GM20431 (cell line): ENCODE data around the gene ST6GALNAC4.

Experiments used
- in situ Hi-C: fragments of 300-500 bp; cut with MseI, MboI; formaldehyde crosslinking; loops from one replicate; pipeline ENCODE4 v1.15.0; 2020; ENCODE audit warnings: low sequenced_read_pairs; ENCODE audit not compliant: unreplicated experiment

The ST6GALNAC4 gene

GRCh38 chr9:127947841-127948710, 31.2 kb upstream of the ST6GALNAC4 start:
- in situ Hi-C loops = no loop called here

- in situ Hi-C loops = no loop called here
Observed at GRCh38 chr9:127946728-127947127, 29.9 kb upstream of the ST6GALNAC4 start.

- in situ Hi-C loops = no loop called here
Observed at GRCh38 chr9:127945942-127946341, 29.1 kb upstream of the ST6GALNAC4 start.

GRCh38 chr9:127945338-127945737, 28.5 kb upstream of the ST6GALNAC4 start:
- in situ Hi-C loops = no loop called here

- in situ Hi-C loops = loop anchor here (5.0 kb wide), 1 partner anchor 93 kb away; no protein-coding TSS in a partner anchor
Observed at GRCh38 chr9:127944586-127945218, 27.9 kb upstream of the ST6GALNAC4 start.

GRCh38 chr9:127943731-127944144, 26.9 kb upstream of the ST6GALNAC4 start:
- in situ Hi-C loops = loop anchor here (5.0 kb wide), 1 partner anchor 94 kb away; no protein-coding TSS in a partner anchor

GRCh38 chr9:127943011-127943662, 26.3 kb upstream of the ST6GALNAC4 start:
- in situ Hi-C loops = loop anchor here (5.0 kb wide), 1 partner anchor 94 kb away; no protein-coding TSS in a partner anchor

GRCh38 chr9:127942216-127943010, 25.6 kb upstream of the ST6GALNAC4 start:
- in situ Hi-C loops = loop anchor here (5.0 kb wide), 1 partner anchor 95 kb away; no protein-coding TSS in a partner anchor

GRCh38 chr9:127941961-127942215, 25.0 kb upstream of the ST6GALNAC4 start:
- in situ Hi-C loops = loop anchor here (5.0 kb wide), 1 partner anchor 95 kb away; no protein-coding TSS in a partner anchor

- in situ Hi-C loops = loop anchor here (5.0 kb wide), 1 partner anchor 96 kb away; no protein-coding TSS in a partner anchor
Observed at GRCh38 chr9:127941062-127941960, 24.5 kb upstream of the ST6GALNAC4 start.

GRCh38 chr9:127940593-127940992, 23.8 kb upstream of the ST6GALNAC4 start:
- in situ Hi-C loops = loop anchor here (5.0 kb wide), 1 partner anchor 97 kb away; no protein-coding TSS in a partner anchor

GRCh38 chr9:127938298-127938690, 21.5 kb upstream of the ST6GALNAC4 start:
- in situ Hi-C loops = no loop called here

- in situ Hi-C loops = no loop called here
Observed at GRCh38 chr9:127937388-127938297, 20.8 kb upstream of the ST6GALNAC4 start, which contains the start of gene DPM2. DPM2 (minus strand) TSS chr9:127937854; CDS start chr9:127937820, 34 bp downstream.

GRCh38 chr9:127937056-127937387, 20.2 kb upstream of the ST6GALNAC4 start:
- in situ Hi-C loops = no loop called here

- in situ Hi-C loops = no loop called here
Observed at GRCh38 chr9:127936347-127936852, 19.6 kb upstream of the ST6GALNAC4 start.

- in situ Hi-C loops = no loop called here
Observed at GRCh38 chr9:127935765-127936221, 19.0 kb upstream of the ST6GALNAC4 start.

- in situ Hi-C loops = no loop called here
Observed at GRCh38 chr9:127934986-127935385, 18.1 kb upstream of the ST6GALNAC4 start.

GRCh38 chr9:127934248-127934647, 17.4 kb upstream of the ST6GALNAC4 start:
- in situ Hi-C loops = no loop called here
